Measurements from ENCODE around the gene SNX32.

SNX32 gene

GRCh38 chr11:65873318-65874156, 39.8 kb downstream of the SNX32 start:
- peak; percentile 88 to 93 for DNase-seq (ENCODE audit: low read depth in 1 of 2, low spot score in 1 of 2)
- peak overlapping the region; percentile 35 for H3K27ac ChIP-seq (replicated peaks)

GRCh38 chr11:65879617-65880016, 45.9 kb downstream of the SNX32 start, which contains the start of gene CTSW:
CTSW (plus strand) TSS chr11:65879837; CDS start chr11:65879855, 18 bp downstream.
- Histone ChIP-seq H3K27me3 (ENCODE audit: insufficient read depth, poor library complexity, severe bottlenecking) (no peaks in the 10 kb centered on the region), H3K27ac (replicated peaks) (no peak within 1 kb of the TSS), H3K4me3 (replicated peaks; ENCODE audit: insufficient read depth, low read length) (no peak within 1 kb of the TSS)
- TF ChIP-seq, protein P1, sequence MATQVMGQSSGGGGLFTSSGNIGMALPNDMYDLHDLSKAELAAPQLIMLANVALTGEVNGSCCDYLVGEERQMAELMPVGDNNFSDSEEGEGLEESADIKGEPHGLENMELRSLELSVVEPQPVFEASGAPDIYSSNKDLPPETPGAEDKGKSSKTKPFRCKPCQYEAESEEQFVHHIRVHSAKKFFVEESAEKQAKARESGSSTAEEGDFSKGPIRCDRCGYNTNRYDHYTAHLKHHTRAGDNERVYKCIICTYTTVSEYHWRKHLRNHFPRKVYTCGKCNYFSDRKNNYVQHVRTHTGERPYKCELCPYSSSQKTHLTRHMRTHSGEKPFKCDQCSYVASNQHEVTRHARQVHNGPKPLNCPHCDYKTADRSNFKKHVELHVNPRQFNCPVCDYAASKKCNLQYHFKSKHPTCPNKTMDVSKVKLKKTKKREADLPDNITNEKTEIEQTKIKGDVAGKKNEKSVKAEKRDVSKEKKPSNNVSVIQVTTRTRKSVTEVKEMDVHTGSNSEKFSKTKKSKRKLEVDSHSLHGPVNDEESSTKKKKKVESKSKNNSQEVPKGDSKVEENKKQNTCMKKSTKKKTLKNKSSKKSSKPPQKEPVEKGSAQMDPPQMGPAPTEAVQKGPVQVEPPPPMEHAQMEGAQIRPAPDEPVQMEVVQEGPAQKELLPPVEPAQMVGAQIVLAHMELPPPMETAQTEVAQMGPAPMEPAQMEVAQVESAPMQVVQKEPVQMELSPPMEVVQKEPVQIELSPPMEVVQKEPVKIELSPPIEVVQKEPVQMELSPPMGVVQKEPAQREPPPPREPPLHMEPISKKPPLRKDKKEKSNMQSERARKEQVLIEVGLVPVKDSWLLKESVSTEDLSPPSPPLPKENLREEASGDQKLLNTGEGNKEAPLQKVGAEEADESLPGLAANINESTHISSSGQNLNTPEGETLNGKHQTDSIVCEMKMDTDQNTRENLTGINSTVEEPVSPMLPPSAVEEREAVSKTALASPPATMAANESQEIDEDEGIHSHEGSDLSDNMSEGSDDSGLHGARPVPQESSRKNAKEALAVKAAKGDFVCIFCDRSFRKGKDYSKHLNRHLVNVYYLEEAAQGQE (IDR thresholded peaks at IDR 0.05; ENCODE audit: insufficient replicate concordance, low read depth): no peak
- no peak for TF ChIP-seq POLR2AphosphoS5 (IDR thresholded peaks at IDR 0.05; ENCODE audit: low read depth)
- no peak for TF ChIP-seq GABPA (IDR thresholded peaks at IDR 0.05; ENCODE audit: low read depth)
- no peak for TF ChIP-seq CTCF (IDR thresholded peaks at IDR 0.05; ENCODE audit: insufficient read depth, low read length)
- TF ChIP-seq SPI1 (IDR thresholded peaks at IDR 0.05; ENCODE audit: borderline replicate concordance, low read depth): no peak
- DNase-seq (ENCODE audit: low read depth in 1 of 2, low spot score in 1 of 2): no peak

More at GRCh38 chr11:65873318-65874156, 39.8 kb downstream of the SNX32 start:
- Histone ChIP-seq H3K4me3 (replicated peaks; ENCODE audit: insufficient read depth, low read length) (peak overlapping the region; percentile 46), H3K27me3 (ENCODE audit: insufficient read depth, poor library complexity, severe bottlenecking) (no peaks in the 10 kb centered on the region)
- no peak for TF ChIP-seq CTCF (IDR thresholded peaks at IDR 0.05; ENCODE audit: insufficient read depth, low read length)
- peak; percentile 48; the same call in 1 of the 2 replicates for TF ChIP-seq POLR2AphosphoS5 (IDR thresholded peaks at IDR 0.05; ENCODE audit: low read depth)

DNA sequence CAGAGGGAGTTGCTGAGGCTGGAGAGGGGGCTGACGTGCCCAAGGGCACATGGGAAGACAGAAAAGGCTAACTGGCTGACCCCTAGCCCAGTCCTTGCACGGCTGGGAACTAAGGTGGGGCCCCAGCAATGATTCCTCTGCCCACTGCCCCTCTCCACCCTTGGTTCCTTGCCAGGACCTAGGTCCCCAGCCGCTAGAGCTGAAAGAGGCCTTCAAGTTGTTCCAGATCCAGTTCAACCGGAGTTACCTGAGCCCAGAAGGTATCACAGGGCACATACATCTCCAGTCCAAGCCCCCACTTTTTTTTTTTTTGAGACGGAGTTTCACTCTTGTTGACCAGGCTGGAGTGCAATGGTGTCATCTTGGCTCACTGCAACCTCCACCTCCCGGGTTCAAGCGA, 46.3 kb downstream of the SNX32 start:
- H3K4me3 ChIP-seq (replicated peaks; ENCODE audit: insufficient read depth, low read length): no peak overlapping the region
- H3K27me3 ChIP-seq (ENCODE audit: insufficient read depth, poor library complexity, severe bottlenecking): no peaks in the 10 kb centered on the region
- H3K27ac ChIP-seq (replicated peaks): no peak overlapping the region
- TF ChIP-seq, protein P1 (IDR thresholded peaks at IDR 0.05; ENCODE audit: insufficient replicate concordance, low read depth): no peak
- TF ChIP-seq CTCF (IDR thresholded peaks at IDR 0.05; ENCODE audit: insufficient read depth, low read length): no peak
- TF ChIP-seq SPI1 (IDR thresholded peaks at IDR 0.05; ENCODE audit: borderline replicate concordance, low read depth): no peak
- no peak for TF ChIP-seq POLR2AphosphoS5 (IDR thresholded peaks at IDR 0.05; ENCODE audit: low read depth)
- TF ChIP-seq GABPA (IDR thresholded peaks at IDR 0.05; ENCODE audit: low read depth): no peak
- DNase-seq (ENCODE audit: low read depth in 1 of 2, low spot score in 1 of 2): no peak

Data from HL-60 (cell line).